VCaP (cell line): ENCODE results near the gene GRPR.

ENCODE experiments used
- H3K27ac ChIP-seq: fragments of 450-650 bp; 2 replicates; pipeline ENCODE4 v1.5.1; 2017
- CTCF ChIP-seq: fragments of 450-650 bp; conservative IDR thresholded peaks from 2 replicates; pipeline ENCODE4 v1.5.1; 2017; ENCODE audit warnings: mild to moderate bottlenecking, moderate library complexity

Gene GRPR

GRCh38 chrX:16136080-16136479, 12.7 kb downstream of the GRPR start:
- H3K27ac ChIP-seq, result no peak overlapping the region
- no peak for TF ChIP-seq CTCF

GRCh38 chrX:16137416-16138107, 14.2 kb downstream of the GRPR start:
- H3K27ac ChIP-seq, result no peak overlapping the region
- no peak for TF ChIP-seq CTCF

- no peak overlapping the region for H3K27ac ChIP-seq
These were observed 14.7 kb downstream of the GRPR start for GRCh38 chrX:16138108-16138427.

GRCh38 chrX:16140448-16140847, 17.1 kb downstream of the GRPR start:
- H3K27ac ChIP-seq, result peak overlapping the region; percentile 89
- no peak for TF ChIP-seq CTCF

More at GRCh38 chrX:16138108-16138427, 14.7 kb downstream of the GRPR start:
- no peak for TF ChIP-seq CTCF

- H3K27ac ChIP-seq, result peak overlapping the region; percentile 89
These were observed 17.6 kb downstream of the GRPR start for GRCh38 chrX:16140983-16141382.

GRCh38 chrX:16141422-16142245, 18.3 kb downstream of the GRPR start:
- H3K27ac ChIP-seq, result peak overlapping the region; percentile 89
- TF ChIP-seq CTCF, result no peak

More at GRCh38 chrX:16140983-16141382, 17.6 kb downstream of the GRPR start:
- TF ChIP-seq CTCF, result no peak

- H3K27ac ChIP-seq, result peak overlapping the region; percentile 89
- TF ChIP-seq CTCF, result no peak
These were observed 18.8 kb downstream of the GRPR start for GRCh38 chrX:16142246-16142558.
